Right lobe of liver (tissue), 6 donors: Measurements from ENCODE around the gene SLC44A1. TPM values are rescaled to one million over a fixed set of nuclear protein-coding genes. Genes with fewer than 3 reads are reported as not detected.
A peak's percentile ranks its signal among the peaks of the same experiment; 100 is the strongest.

ENCODE experiments used
- ATAC-seq, 4 donors: fragments of 200-7000 bp; cut with Tn5 transposase; one replicate each; pipeline ENCODE4 v1.9.1; 2020; ENCODE audit warnings: mild to moderate bottlenecking in 4 of 4, moderate library complexity in 4 of 4
- DNase-seq, 3 donors: peaks; one replicate each; pipeline ENCODE4 v3.0.0-alpha.2; 2020
- H3K27ac ChIP-seq, 3 donors: fragments of 200-600 bp; one replicate each; pipeline ENCODE4 v1.8.0; 2022
- H3K27me3 ChIP-seq, 2 donors: fragments of 200-600 bp; one replicate each; pipeline ENCODE4 v1.8.0; 2022
- H3K36me3 ChIP-seq, 4 donors: fragments of 200-600 bp; sonication (generic) in 1 of 4; one replicate each; pipeline versions ENCODE4 v1.5.1 to v1.8.0; 2017 to 2022; ENCODE audit warnings: control low read depth in 1 of 4
- H3K4me1 ChIP-seq, 4 donors: fragments of 200-600 bp; sonication (generic) in 1 of 4; one replicate each; pipeline versions ENCODE4 v1.5.1 to v1.8.0; 2017 to 2022; ENCODE audit warnings: control low read depth in 1 of 4
- H3K4me3 ChIP-seq, 3 donors: fragments of 200-600 bp; one replicate each; pipeline ENCODE4 v1.8.0; 2022
- H3K9me3 ChIP-seq, 4 donors: fragments of 200-600 bp; sonication (generic) in 1 of 4; one replicate each; pipeline versions ENCODE4 v1.5.1 to v1.8.0; 2017 to 2022; ENCODE audit warnings: control low read depth in 1 of 4
- CTCF ChIP-seq, 4 donors: fragments of 200-600 bp in 3 of 4; fragments of 450-650 bp in 1 of 4; IDR thresholded peaks; one replicate each; pipeline versions ENCODE4 v1.5.1 to v1.8.0; 2016 to 2022; ENCODE audit warnings: antibody characterized with exemption in 4 of 4, mild to moderate bottlenecking in 2 of 4
- POLR2A ChIP-seq: fragments of 450-650 bp; IDR thresholded peaks from one replicate; pipeline ENCODE4 v1.6.1; 2017; ENCODE audit warnings: antibody characterized with exemption, mild to moderate bottlenecking
- WGBS: methylation state at CpG from one replicate; pipeline ENCODE4 v1.1.6; 2018; ENCODE audit warnings: low coverage, low lambda C conversion rate; ENCODE audit not compliant: insufficient coverage; ENCODE audit errors: missing lambda C conversion rate; 5-methylcytosine and 5-hydroxymethylcytosine counted together
- intact Hi-C, 2 donors: fragments of 100-400 bp; cut with DNase I; formaldehyde crosslinking; loops; one replicate each; pipeline versions ENCODE4 v1.11.2 to v1.14.1; 2022
- total RNA-seq, 6 experiments: library from RNA; depleted of rRNA in 2 of 6; stranded (reverse); fragments of >200 nt in 2 of 6; fragmentation: NEBNext Ultra II Directional in 3 of 6; extraction: Animal tissue kit (Norgen Biotek cat#: 25700) in 3 of 6; gene quantifications; one replicate each; pipeline versions ENCODE4 v1.1.0 to v1.2.4, GENCODE V29; 2016 to 2023
- donor health status: DM: no; HTN: yes; CAD: no.
- donor health status: DM: no; HTN: no; CAD: no.
- donor health status: DM: no; HTN: no; CAD: no.
- donor health status: DM: no; HTN: yes; CAD: no.
- donor health status: DM: no; HTN: yes; CAD: no.

Gene SLC44A1
- total RNA-seq, 6 experiments from 2014 or later, result 44.7 to 73.2 (median 50.1) TPM

- H3K4me1 ChIP-seq, result peaks cover 0 to 4% (median 2%) of the 10 kb centered on the region in 4 donors
- no peaks in the 10 kb centered on the region for H3K9me3 ChIP-seq
- peak overlapping the region in 1 of 3 donors; percentile 50 for H3K27ac ChIP-seq
- 14% methylated on average over 1 of the region's 3 CpGs for WGBS
- peak; percentile 51 to 82 (median 64) for DNase-seq
- TF ChIP-seq POLR2A (no peak), CTCF (IDR thresholded peaks at IDR 0.05) (no peak)
- peak; percentile 90 to 96 (median 93) for ATAC-seq
- H3K27me3 ChIP-seq, result no peaks in the 10 kb centered on the region
- intact Hi-C loops, result no loop called here
- no peak overlapping the region for H3K4me3 ChIP-seq
- no peaks in the 10 kb centered on the region for H3K36me3 ChIP-seq
Measured at GRCh38 chr9:105238302-105238701, 6.1 kb upstream of the SLC44A1 start.

GRCh38 chr9:105241356-105242043, 3.0 kb upstream of the SLC44A1 start:
- ATAC-seq (no peak), DNase-seq (no peak)
- intact Hi-C loops, result no loop called here
- Histone ChIP-seq H3K9me3 (no peaks in the 10 kb centered on the region), H3K27ac (no peak overlapping the region), H3K4me3 (no peak overlapping the region), H3K4me1 (peaks cover 0 to 11% (median 4%) of the 10 kb centered on the region in 4 donors), H3K36me3 (no peaks in the 10 kb centered on the region), H3K27me3 (no peaks in the 10 kb centered on the region)
- no peak for TF ChIP-seq CTCF (IDR thresholded peaks at IDR 0.05)
- no peak for TF ChIP-seq POLR2A
- WGBS, result 61% methylated on average over 4 of the region's 4 CpGs

- intact Hi-C loops, result no loop called here
- H3K36me3 ChIP-seq, result no peaks in the 10 kb centered on the region
- no peaks in the 10 kb centered on the region for H3K9me3 ChIP-seq
- H3K27ac ChIP-seq, result no peak overlapping the region
- TF ChIP-seq CTCF (IDR thresholded peaks at IDR 0.05) (no peak), POLR2A (no peak)
- no peak overlapping the region for H3K4me3 ChIP-seq
- DNase-seq (no peak), ATAC-seq (no peak)
- peaks cover 0 to 16% (median 7%) of the 10 kb centered on the region in 4 donors for H3K4me1 ChIP-seq
- WGBS, result 45% methylated on average over 2 of the region's 2 CpGs
- no peaks in the 10 kb centered on the region for H3K27me3 ChIP-seq
Measured at GRCh38 chr9:105242062-105242461, 2.4 kb upstream of the SLC44A1 start.

GRCh38 chr9:105242557-105242956, 1.9 kb upstream of the SLC44A1 start:
- Histone ChIP-seq H3K4me1 (peaks cover 0 to 20% (median 9%) of the 10 kb centered on the region in 4 donors), H3K9me3 (no peaks in the 10 kb centered on the region), H3K4me3 (no peak overlapping the region), H3K27ac (no peak overlapping the region), H3K36me3 (no peaks in the 10 kb centered on the region), H3K27me3 (no peaks in the 10 kb centered on the region)
- ATAC-seq, result no peak
- no peak for TF ChIP-seq CTCF (IDR thresholded peaks at IDR 0.05)
- TF ChIP-seq POLR2A, result no peak
- no peak for DNase-seq
- intact Hi-C loops, result no loop called here
- WGBS, result 34% methylated on average over 4 of the region's 4 CpGs
